Esophagus muscularis mucosa (tissue), 3 donors: ENCODE results near the gene RIN3.

Source experiments
- POLR2A ChIP-seq: fragments of 450-650 bp; IDR thresholded peaks from one replicate; pipeline ENCODE4 v1.6.1; 2017; ENCODE audit warnings: antibody characterized with exemption, moderate library complexity, mild to moderate bottlenecking, low read depth
- POLR2AphosphoS5 ChIP-seq, 2 donors: sonication (generic); formaldehyde crosslinking; IDR thresholded peaks; one replicate each; pipeline ENCODE4 v1.6.1; 2017; ENCODE audit warnings: antibody characterized with exemption in 2 of 2
- TF ChIP-seq, protein P1 (sequence below), 3 experiments: fragments of 200-600 bp in 2 of 3; fragments of 450-650 bp in 1 of 3; sonication (generic) in 2 of 3; IDR thresholded peaks; one replicate each; pipeline ENCODE4 v1.5.1; 2017 to 2019; ENCODE audit warnings: antibody characterized with exemption in 3 of 3, mild to moderate bottlenecking in 2 of 3, moderate library complexity in 1 of 3

DNA sequence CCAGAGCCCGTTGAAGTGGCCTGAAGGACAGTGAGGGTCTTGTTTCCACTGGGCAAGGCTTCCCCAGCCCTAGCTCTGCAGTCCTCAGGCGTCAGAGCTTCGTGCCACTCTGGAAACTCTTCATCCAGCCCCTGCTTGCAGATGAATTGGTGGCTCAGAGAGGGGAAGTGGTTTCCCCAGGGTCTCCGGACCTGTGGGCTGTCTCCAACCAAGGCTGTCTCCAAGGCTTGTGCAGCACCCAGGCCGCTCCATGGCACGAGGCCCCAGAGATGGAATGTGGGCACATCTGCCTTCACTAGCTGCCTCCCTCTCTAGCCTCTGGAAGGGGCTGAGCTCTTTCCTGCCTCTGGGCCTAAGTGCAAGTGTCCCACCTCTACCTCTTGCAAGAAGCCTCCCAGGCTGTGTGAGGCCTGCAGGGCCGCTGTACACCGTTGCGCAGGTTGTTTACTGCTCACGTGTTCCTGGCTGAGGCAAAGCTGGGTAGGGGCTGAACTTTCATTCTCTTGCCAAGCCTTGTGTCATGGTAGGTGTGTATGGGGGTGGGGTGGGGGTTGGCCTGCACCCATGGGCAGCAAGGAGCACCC is 11.1 kb downstream of the RIN3 start:
- TF ChIP-seq, protein P1, sequence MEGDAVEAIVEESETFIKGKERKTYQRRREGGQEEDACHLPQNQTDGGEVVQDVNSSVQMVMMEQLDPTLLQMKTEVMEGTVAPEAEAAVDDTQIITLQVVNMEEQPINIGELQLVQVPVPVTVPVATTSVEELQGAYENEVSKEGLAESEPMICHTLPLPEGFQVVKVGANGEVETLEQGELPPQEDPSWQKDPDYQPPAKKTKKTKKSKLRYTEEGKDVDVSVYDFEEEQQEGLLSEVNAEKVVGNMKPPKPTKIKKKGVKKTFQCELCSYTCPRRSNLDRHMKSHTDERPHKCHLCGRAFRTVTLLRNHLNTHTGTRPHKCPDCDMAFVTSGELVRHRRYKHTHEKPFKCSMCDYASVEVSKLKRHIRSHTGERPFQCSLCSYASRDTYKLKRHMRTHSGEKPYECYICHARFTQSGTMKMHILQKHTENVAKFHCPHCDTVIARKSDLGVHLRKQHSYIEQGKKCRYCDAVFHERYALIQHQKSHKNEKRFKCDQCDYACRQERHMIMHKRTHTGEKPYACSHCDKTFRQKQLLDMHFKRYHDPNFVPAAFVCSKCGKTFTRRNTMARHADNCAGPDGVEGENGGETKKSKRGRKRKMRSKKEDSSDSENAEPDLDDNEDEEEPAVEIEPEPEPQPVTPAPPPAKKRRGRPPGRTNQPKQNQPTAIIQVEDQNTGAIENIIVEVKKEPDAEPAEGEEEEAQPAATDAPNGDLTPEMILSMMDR (IDR thresholded peaks at IDR 0.05) = no peak
- TF ChIP-seq POLR2A (no peak), POLR2AphosphoS5 (IDR thresholded peaks at IDR 0.05) (no peak)
